Vagina (tissue), 2 donors: ENCODE measurements around the gene PIGV. TPM values are rescaled to one million over a fixed set of nuclear protein-coding genes. Genes with fewer than 3 reads are reported as not detected.

Experiments used
- DNase-seq, 2 donors: peaks; one replicate each; pipeline ENCODE4 v3.0.0-alpha.2; 2017; ENCODE audit errors: extremely low spot score in 2 of 2
- H3K27ac ChIP-seq: fragments of 200-600 bp; sonication (generic); one replicate; pipeline ENCODE4 v1.5.1; 2019
- H3K27me3 ChIP-seq: fragments of 200-600 bp; sonication (generic); one replicate; pipeline ENCODE4 v1.5.1; 2019
- H3K36me3 ChIP-seq, 2 donors: fragments of 200-600 bp; sonication (generic); one replicate each; pipeline ENCODE4 v1.5.1; 2017 to 2019
- H3K4me1 ChIP-seq: fragments of 200-600 bp; sonication (generic); one replicate; pipeline ENCODE4 v1.5.1; 2019
- H3K4me3 ChIP-seq, 2 donors: fragments of 200-600 bp; sonication (generic); 1 replicate in 1 of 2; 2 replicates in 1 of 2; pipeline ENCODE4 v1.5.1; 2016 to 2019
- H3K9me3 ChIP-seq: fragments of 200-600 bp; sonication (generic); one replicate; pipeline ENCODE4 v1.5.1; 2019
- POLR2A ChIP-seq, 2 donors: fragments of 450-650 bp; IDR thresholded peaks; one replicate each; pipeline ENCODE4 v1.6.1; 2017; ENCODE audit warnings: antibody characterized with exemption in 2 of 2, mild to moderate bottlenecking in 2 of 2, moderate library complexity in 2 of 2
- POLR2AphosphoS5 ChIP-seq, 2 donors: sonication (generic); formaldehyde crosslinking; IDR thresholded peaks; one replicate each; pipeline ENCODE4 v1.9.0; 2017; ENCODE audit warnings: antibody characterized with exemption in 2 of 2, mild to moderate bottlenecking in 2 of 2, low read depth in 1 of 2; ENCODE audit not compliant: insufficient read depth in 1 of 2
- intact Hi-C: fragments of 100-400 bp; cut with DNase I; formaldehyde crosslinking; loops from one replicate; pipeline ENCODE4 v1.15.1; 2023
- total RNA-seq: library from RNA; depleted of rRNA; stranded (reverse); fragments of >200 nt; gene quantifications from one replicate; pipeline ENCODE4 v1.2.3, GENCODE V29; 2016
- TF ChIP-seq, protein P1 (sequence below), 3 experiments: fragments of 450-650 bp in 2 of 3; fragments of 200-600 bp in 1 of 3; sonication (generic) in 1 of 3; IDR thresholded peaks; one replicate each; pipeline ENCODE4 v1.5.1; 2017 to 2019; ENCODE audit warnings: antibody characterized with exemption in 3 of 3, mild to moderate bottlenecking in 2 of 3, moderate library complexity in 2 of 3

Gene PIGV
- total RNA-seq, 1 donor from 2014 or later: 8.1 TPM

DNA sequence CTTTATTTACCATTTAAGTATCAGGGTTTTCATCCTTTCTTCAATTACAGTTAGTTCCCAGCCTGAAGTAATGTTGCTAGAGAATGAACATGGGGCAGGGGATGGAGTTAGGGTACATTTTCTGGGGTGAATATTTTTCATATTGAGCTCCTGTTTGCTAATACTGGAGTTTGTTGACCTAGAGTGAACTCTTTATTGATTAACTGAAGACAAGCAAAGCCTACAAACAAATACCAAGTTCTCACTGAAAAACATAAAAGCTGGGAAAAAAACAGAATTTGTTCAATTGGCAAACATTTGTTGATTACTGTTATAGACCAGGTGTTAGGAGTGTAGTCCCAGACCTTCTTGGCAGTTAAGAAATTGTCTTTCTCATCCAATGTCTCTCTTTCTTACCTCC, 28.2 kb upstream of the PIGV start:
- Histone ChIP-seq H3K4me1 (peaks cover 15% of the 10 kb centered on the region), H3K36me3 (peaks cover 0 to 47% of the 10 kb centered on the region in 2 donors), H3K4me3 (no peak overlapping the region), H3K9me3 (no peaks in the 10 kb centered on the region), H3K27me3 (no peaks in the 10 kb centered on the region), H3K27ac (no peak overlapping the region)
- no peak for DNase-seq
- intact Hi-C loops: no loop called here
- TF ChIP-seq POLR2AphosphoS5 (IDR thresholded peaks at IDR 0.05; ENCODE audit: insufficient read depth in 1 of 2, low read depth in 1 of 2): no peak
- TF ChIP-seq, protein P1, sequence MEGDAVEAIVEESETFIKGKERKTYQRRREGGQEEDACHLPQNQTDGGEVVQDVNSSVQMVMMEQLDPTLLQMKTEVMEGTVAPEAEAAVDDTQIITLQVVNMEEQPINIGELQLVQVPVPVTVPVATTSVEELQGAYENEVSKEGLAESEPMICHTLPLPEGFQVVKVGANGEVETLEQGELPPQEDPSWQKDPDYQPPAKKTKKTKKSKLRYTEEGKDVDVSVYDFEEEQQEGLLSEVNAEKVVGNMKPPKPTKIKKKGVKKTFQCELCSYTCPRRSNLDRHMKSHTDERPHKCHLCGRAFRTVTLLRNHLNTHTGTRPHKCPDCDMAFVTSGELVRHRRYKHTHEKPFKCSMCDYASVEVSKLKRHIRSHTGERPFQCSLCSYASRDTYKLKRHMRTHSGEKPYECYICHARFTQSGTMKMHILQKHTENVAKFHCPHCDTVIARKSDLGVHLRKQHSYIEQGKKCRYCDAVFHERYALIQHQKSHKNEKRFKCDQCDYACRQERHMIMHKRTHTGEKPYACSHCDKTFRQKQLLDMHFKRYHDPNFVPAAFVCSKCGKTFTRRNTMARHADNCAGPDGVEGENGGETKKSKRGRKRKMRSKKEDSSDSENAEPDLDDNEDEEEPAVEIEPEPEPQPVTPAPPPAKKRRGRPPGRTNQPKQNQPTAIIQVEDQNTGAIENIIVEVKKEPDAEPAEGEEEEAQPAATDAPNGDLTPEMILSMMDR (IDR thresholded peaks at IDR 0.05): no peak
- TF ChIP-seq POLR2A (IDR thresholded peaks at IDR 0.05): no peak

DNA sequence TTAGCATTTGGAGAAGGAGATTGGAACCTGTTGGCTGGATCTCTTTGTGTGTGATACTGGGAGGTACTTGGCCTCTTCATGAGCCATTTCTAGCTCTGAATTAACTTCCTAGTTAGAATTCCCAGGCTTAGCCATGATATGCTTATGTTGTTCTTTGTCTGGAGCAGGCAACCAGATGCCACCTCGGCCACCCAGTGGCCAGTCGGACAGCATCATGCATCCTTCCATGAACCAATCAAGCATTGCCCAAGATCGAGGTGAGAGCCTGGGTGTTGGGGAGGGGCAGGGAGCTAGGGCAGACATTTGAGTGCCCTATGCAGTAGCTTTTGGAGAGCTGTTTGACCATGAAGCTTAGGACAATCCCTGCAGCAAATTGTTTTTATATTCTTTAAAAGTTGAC, 26.5 kb upstream of the PIGV start:
- peaks cover 0 to 62% of the 10 kb centered on the region in 2 donors for H3K36me3 ChIP-seq
- intact Hi-C loops: no loop called here
- TF ChIP-seq POLR2A (IDR thresholded peaks at IDR 0.05): no peak
- TF ChIP-seq POLR2AphosphoS5 (IDR thresholded peaks at IDR 0.05; ENCODE audit: insufficient read depth in 1 of 2, low read depth in 1 of 2): no peak
- TF ChIP-seq, protein P1 (IDR thresholded peaks at IDR 0.05): no peak

DNA sequence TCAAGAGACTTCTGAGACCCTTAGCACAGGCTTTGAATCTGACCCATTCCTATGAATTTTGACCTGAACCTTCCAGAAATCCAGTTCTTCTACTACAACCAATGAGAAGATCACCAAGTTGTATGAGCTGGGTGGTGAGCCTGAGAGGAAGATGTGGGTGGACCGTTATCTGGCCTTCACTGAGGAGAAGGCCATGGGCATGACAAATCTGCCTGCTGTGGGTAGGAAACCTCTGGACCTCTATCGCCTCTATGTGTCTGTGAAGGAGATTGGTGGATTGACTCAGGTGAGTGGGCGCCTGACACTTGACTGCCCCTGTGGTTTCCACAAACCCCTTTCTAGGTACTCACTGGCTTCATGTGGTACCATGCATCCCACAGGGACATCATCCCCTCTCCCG, 20.0 kb upstream of the PIGV start:
- Histone ChIP-seq H3K27ac (no peak overlapping the region), H3K4me1 (peaks cover 35% of the 10 kb centered on the region), H3K4me3 (no peak overlapping the region), H3K36me3 (peaks cover 0 to 90% of the 10 kb centered on the region in 2 donors), H3K9me3 (no peaks in the 10 kb centered on the region), H3K27me3 (no peaks in the 10 kb centered on the region)
- DNase-seq: no peak
- intact Hi-C loops: no loop called here
- TF ChIP-seq POLR2A (IDR thresholded peaks at IDR 0.05): no peak

More for the DNA sequence above, 26.5 kb upstream of the PIGV start:
- Histone ChIP-seq H3K4me1 (peaks cover 4% of the 10 kb centered on the region), H3K27ac (no peak overlapping the region), H3K4me3 (no peak overlapping the region), H3K9me3 (no peaks in the 10 kb centered on the region), H3K27me3 (no peaks in the 10 kb centered on the region)
- DNase-seq: no peak

DNA sequence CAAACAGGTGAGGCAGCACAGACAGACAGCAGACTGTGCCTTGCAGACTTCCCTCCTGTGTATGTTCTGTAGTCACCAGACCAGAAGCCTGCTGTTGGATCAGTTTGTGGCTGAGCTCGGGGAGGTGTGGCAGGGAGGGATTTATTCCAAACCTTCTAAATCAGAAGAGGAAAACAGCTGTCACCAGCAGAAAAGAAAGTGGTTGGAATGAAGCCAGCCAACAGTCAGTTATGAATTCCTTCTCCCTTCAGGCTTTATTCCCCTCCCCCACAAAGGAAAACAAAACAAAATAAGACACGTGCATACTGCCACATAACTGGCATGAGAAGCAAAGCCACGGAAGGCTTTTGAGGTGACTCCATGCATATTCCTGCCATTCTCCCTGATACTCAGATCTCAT, 19.0 kb upstream of the PIGV start:
- Histone ChIP-seq H3K4me3 (no peak overlapping the region), H3K36me3 (peaks cover 7 to 90% of the 10 kb centered on the region in 2 donors), H3K9me3 (no peaks in the 10 kb centered on the region), H3K27ac (no peak overlapping the region), H3K4me1 (peaks cover 35% of the 10 kb centered on the region), H3K27me3 (no peaks in the 10 kb centered on the region)
- no peak for DNase-seq
- TF ChIP-seq POLR2AphosphoS5 (IDR thresholded peaks at IDR 0.05; ENCODE audit: insufficient read depth in 1 of 2, low read depth in 1 of 2) (peak in 1 of 2 donors; percentile 32), POLR2A (IDR thresholded peaks at IDR 0.05) (no peak)
- intact Hi-C loops: no loop called here

DNA sequence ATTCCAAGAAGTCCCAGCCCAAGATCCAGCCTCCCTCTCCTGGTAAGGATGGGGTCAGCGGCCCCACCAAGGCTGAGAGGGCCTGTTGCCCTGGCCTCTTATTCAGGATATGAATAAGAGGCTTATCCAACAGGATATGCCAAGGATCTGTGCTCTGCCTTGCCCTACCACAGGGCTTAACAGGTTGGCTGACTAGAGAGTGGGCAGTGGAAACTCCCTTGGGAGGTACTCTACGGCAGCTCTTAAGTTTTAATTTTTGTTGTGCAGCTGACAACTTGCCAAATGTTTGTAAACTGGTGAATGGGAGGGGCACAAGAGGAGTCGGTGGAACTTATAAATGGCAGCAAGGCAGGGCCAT, 16.5 kb upstream of the PIGV start:
- no peak for DNase-seq
- peaks cover 35% of the 10 kb centered on the region for H3K4me1 ChIP-seq
- peak overlapping the region; percentile 62 for H3K27ac ChIP-seq
- H3K27me3 ChIP-seq: no peaks in the 10 kb centered on the region
- no peaks in the 10 kb centered on the region for H3K9me3 ChIP-seq
- no peak overlapping the region for H3K4me3 ChIP-seq
- TF ChIP-seq POLR2A (IDR thresholded peaks at IDR 0.05) (no peak), POLR2AphosphoS5 (IDR thresholded peaks at IDR 0.05; ENCODE audit: insufficient read depth in 1 of 2, low read depth in 1 of 2) (no peak)
- TF ChIP-seq, protein P1 (IDR thresholded peaks at IDR 0.05): no peak
- peaks cover 18 to 92% of the 10 kb centered on the region in 2 donors for H3K36me3 ChIP-seq
- intact Hi-C loops: no loop called here

DNA sequence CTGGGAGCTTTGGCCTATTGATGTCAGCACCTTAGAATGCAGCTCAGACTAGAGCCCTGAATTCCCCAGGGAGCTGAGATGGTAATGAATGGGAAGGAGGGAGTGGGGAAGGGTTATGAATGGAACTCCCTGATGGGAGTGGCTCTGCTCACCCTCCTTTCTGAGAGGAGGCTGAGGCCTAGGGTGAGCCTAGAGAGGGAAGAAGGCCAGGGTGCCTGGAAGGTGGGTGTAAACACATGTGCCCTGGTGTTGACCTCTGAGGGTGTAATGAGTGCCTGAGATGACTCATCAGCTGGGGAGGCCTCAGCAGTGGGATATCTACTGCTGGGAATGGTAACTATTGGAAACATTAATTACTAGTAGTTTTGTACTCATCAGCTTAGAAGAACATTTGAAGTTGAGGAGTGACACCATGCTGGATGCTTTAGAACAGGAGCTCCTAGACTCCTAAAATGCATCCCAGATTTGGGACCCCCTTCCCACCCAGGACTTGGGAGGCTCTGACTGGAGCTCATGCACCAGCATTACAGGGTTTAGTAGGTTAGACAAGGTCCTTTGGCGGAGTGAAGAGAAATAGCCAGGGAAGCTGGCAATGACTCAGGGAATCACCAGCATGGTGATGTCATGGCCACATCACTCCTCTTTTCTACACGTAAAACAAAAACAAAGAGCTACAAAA, 16.0 kb upstream of the PIGV start:
- DNase-seq: no peak
- H3K27ac ChIP-seq: peak overlapping the region; percentile 62
- H3K4me1 ChIP-seq: peaks cover 35% of the 10 kb centered on the region
- no peaks in the 10 kb centered on the region for H3K9me3 ChIP-seq
- H3K4me3 ChIP-seq: no peak overlapping the region
- H3K27me3 ChIP-seq: no peaks in the 10 kb centered on the region
- intact Hi-C loops: no loop called here
- H3K36me3 ChIP-seq: peaks cover 18 to 92% of the 10 kb centered on the region in 2 donors
- no peak for TF ChIP-seq POLR2A (IDR thresholded peaks at IDR 0.05)
- TF ChIP-seq, protein P1 (IDR thresholded peaks at IDR 0.05): no peak
- peak in 1 of 2 donors; percentile 23 for TF ChIP-seq POLR2AphosphoS5 (IDR thresholded peaks at IDR 0.05; ENCODE audit: insufficient read depth in 1 of 2, low read depth in 1 of 2)
